ENCODE data around the gene GMEB2. TPM values are rescaled to one million over a fixed set of nuclear protein-coding genes. Genes with fewer than 3 reads are reported as not detected.
"Not testable (repeated sequence)": the region's sequence is repeated elsewhere in the genome, so short reads cannot be mapped to it uniquely, and the experiment has no call there.

GMEB2 gene
- total RNA-seq, 2 experiments from 2014 or later = 16.3 to 19.3 TPM

GRCh38 chr20:63572071-63572787 lies 54.7 kb downstream of the GMEB2 start:
- peaks cover 29% of the 10 kb centered on the region for H3K4me1 Mint-ChIP-seq
- no peak for DNase-seq
- no peaks in the 10 kb centered on the region for H3K9me3 Mint-ChIP-seq (ENCODE audit: low read depth)
- ATAC-seq = no peak
- H3K4me3 Mint-ChIP-seq = no peak overlapping the region
- H3K36me3 Mint-ChIP-seq = peaks cover 12% of the 10 kb centered on the region
- no peak overlapping the region for H3K27ac Mint-ChIP-seq
- peaks cover 18% of the 10 kb centered on the region for H3K27me3 Mint-ChIP-seq
- CTCF ChIA-PET = interaction anchor here (1.1 to 1.7 kb wide), 2 partner anchors 35 to 86 kb away, joined by 3 to 4 read pairs; partner anchors contain the start of genes PTK6 and RTEL1

- Mint-ChIP-seq H3K4me1 (peaks cover 34% of the 10 kb centered on the region), H3K36me3 (peaks cover 17% of the 10 kb centered on the region)
- H3K4me3 Mint-ChIP-seq = not testable (repeated sequence)
Measured at GRCh38 chr20:63571087-63571478, 55.8 kb downstream of the GMEB2 start.

GRCh38 chr20:63570281-63571086 lies 56.4 kb downstream of the GMEB2 start:
- DNase-seq (no peak), ATAC-seq (no peak)
- H3K36me3 Mint-ChIP-seq = peaks cover 22% of the 10 kb centered on the region
- peaks cover 5% of the 10 kb centered on the region for H3K27me3 Mint-ChIP-seq
- H3K4me1 Mint-ChIP-seq = peaks cover 34% of the 10 kb centered on the region
- H3K27ac Mint-ChIP-seq = no peak overlapping the region
- CTCF ChIA-PET = no interaction called here
- H3K9me3 Mint-ChIP-seq (ENCODE audit: low read depth) = no peaks in the 10 kb centered on the region
- no peak overlapping the region for H3K4me3 Mint-ChIP-seq

More at GRCh38 chr20:63571087-63571478, 55.8 kb downstream of the GMEB2 start:
- DNase-seq; H3K27me3 Mint-ChIP-seq; CTCF ChIA-PET; ATAC-seq; H3K27ac Mint-ChIP-seq; H3K9me3 Mint-ChIP-seq (ENCODE audit: low read depth): not testable (repeated sequence)

- Mint-ChIP-seq H3K4me1 (peaks cover 34% of the 10 kb centered on the region), H3K9me3 (ENCODE audit: low read depth) (no peaks in the 10 kb centered on the region), H3K27ac (peak overlapping the region; percentile 52), H3K36me3 (peaks cover 27% of the 10 kb centered on the region), H3K4me3 (no peak overlapping the region), H3K27me3 (no peaks in the 10 kb centered on the region)
- DNase-seq (no peak), ATAC-seq (no peak)
- CTCF ChIA-PET = interaction anchor here (0.8 to 3.4 kb wide), 3 partner anchors 9 to 469 kb away, joined by 3 to 21 read pairs (median 5); partner anchors contain the start of gene PTK6
Measured at GRCh38 chr20:63568986-63569949, 57.6 kb downstream of the GMEB2 start.

- Mint-ChIP-seq H3K36me3 (peaks cover 30% of the 10 kb centered on the region), H3K27ac (peak overlapping the region; percentile 79), H3K9me3 (ENCODE audit: low read depth) (no peaks in the 10 kb centered on the region), H3K27me3 (no peaks in the 10 kb centered on the region), H3K4me3 (peak overlapping the region; percentile 49), H3K4me1 (peaks cover 34% of the 10 kb centered on the region)
- CTCF ChIA-PET = interaction anchor here (0.8 to 3.4 kb wide), 7 partner anchors 8 to 470 kb away, joined by 3 to 21 read pairs (median 5); partner anchors contain the start of genes PPDPF and PTK6
- ATAC-seq (peak; percentile 24), DNase-seq (peak; percentile 58)
Measured at GRCh38 chr20:63568170-63568981, 58.5 kb downstream of the GMEB2 start.

GRCh38 chr20:63567386-63568169 lies 59.3 kb downstream of the GMEB2 start:
- H3K4me3 Mint-ChIP-seq = peak overlapping the region; percentile 49
- no peaks in the 10 kb centered on the region for H3K9me3 Mint-ChIP-seq (ENCODE audit: low read depth)
- H3K36me3 Mint-ChIP-seq = peaks cover 30% of the 10 kb centered on the region
- CTCF ChIA-PET = interaction anchor here (1.0 to 3.4 kb wide), 7 partner anchors 9 to 471 kb away, joined by 3 to 21 read pairs (median 5); partner anchors contain the start of genes PPDPF and PTK6
- no peaks in the 10 kb centered on the region for H3K27me3 Mint-ChIP-seq
- peak; percentile 71 for ATAC-seq
- peaks cover 34% of the 10 kb centered on the region for H3K4me1 Mint-ChIP-seq
- peak overlapping the region; percentile 79 for H3K27ac Mint-ChIP-seq
- peak; percentile 83 for DNase-seq

- no peak for ATAC-seq
- no peak overlapping the region for H3K27ac Mint-ChIP-seq
- H3K36me3 Mint-ChIP-seq = peaks cover 30% of the 10 kb centered on the region
- H3K4me3 Mint-ChIP-seq = no peak overlapping the region
- no peak for DNase-seq
- H3K9me3 Mint-ChIP-seq (ENCODE audit: low read depth) = no peaks in the 10 kb centered on the region
- peaks cover 34% of the 10 kb centered on the region for H3K4me1 Mint-ChIP-seq
- H3K27me3 Mint-ChIP-seq = no peaks in the 10 kb centered on the region
- CTCF ChIA-PET = interaction anchor here (1.0 to 3.4 kb wide), 4 partner anchors 9 to 217 kb away, joined by 3 to 21 read pairs (median 4); partner anchors contain the start of genes PPDPF and PTK6
Measured at GRCh38 chr20:63567136-63567385, 59.8 kb downstream of the GMEB2 start.

- no peak overlapping the region for H3K27ac Mint-ChIP-seq
- H3K4me1 Mint-ChIP-seq = peaks cover 34% of the 10 kb centered on the region
- H3K36me3 Mint-ChIP-seq = peaks cover 30% of the 10 kb centered on the region
- H3K9me3 Mint-ChIP-seq (ENCODE audit: low read depth) = no peaks in the 10 kb centered on the region
- DNase-seq = no peak
- ATAC-seq = no peak
- CTCF ChIA-PET = interaction anchor here (0.6 to 3.4 kb wide), 3 partner anchors 10 to 38 kb away, joined by 4 to 21 read pairs (median 4); partner anchors contain the start of gene PTK6
- H3K27me3 Mint-ChIP-seq = no peaks in the 10 kb centered on the region
- H3K4me3 Mint-ChIP-seq = no peak overlapping the region
Measured at GRCh38 chr20:63566395-63567135, 60.3 kb downstream of the GMEB2 start.

GRCh38 chr20:63565699-63566335 lies 61.1 kb downstream of the GMEB2 start:
- CTCF ChIA-PET = interaction anchor here (0.6 to 2.1 kb wide), 2 partner anchors 28 to 38 kb away, joined by 4 read pairs; no protein-coding TSS in a partner anchor
- ATAC-seq (no peak), DNase-seq (no peak)
- Mint-ChIP-seq H3K4me3 (no peak overlapping the region), H3K4me1 (peaks cover 34% of the 10 kb centered on the region), H3K27me3 (no peaks in the 10 kb centered on the region), H3K27ac (no peak overlapping the region), H3K36me3 (peaks cover 37% of the 10 kb centered on the region), H3K9me3 (ENCODE audit: low read depth) (no peaks in the 10 kb centered on the region)

- Mint-ChIP-seq H3K36me3 (peaks cover 43% of the 10 kb centered on the region), H3K27me3 (no peaks in the 10 kb centered on the region), H3K27ac (no peak overlapping the region), H3K9me3 (ENCODE audit: low read depth) (no peaks in the 10 kb centered on the region), H3K4me3 (no peak overlapping the region), H3K4me1 (peaks cover 31% of the 10 kb centered on the region)
- CTCF ChIA-PET = interaction anchor here (2.1 kb wide), 1 partner anchor 27 kb away, joined by 4 read pairs; no protein-coding TSS in a partner anchor
- ATAC-seq (no peak), DNase-seq (no peak)
Measured at GRCh38 chr20:63565021-63565698, 61.7 kb downstream of the GMEB2 start.
